HepG2 (cell line): Measurements from ENCODE around the gene SYPL2. TPM values are rescaled to one million over a fixed set of nuclear protein-coding genes. Genes with fewer than 3 reads are reported as not detected.

Source experiments
- ADNP ChIP-seq: sonication (generic); formaldehyde crosslinking; IDR thresholded peaks from 2 replicates; pipeline ENCODE4 v1.4.0; 2020; ENCODE audit warnings: missing genetic modification reagents
- BCL3 ChIP-seq: sonication (generic); formaldehyde crosslinking; IDR thresholded peaks from 2 replicates; pipeline ENCODE4 v1.5.1; 2020; ENCODE audit warnings: mild to moderate bottlenecking, missing genetic modification reagents, moderate library complexity
- BHLHE40 ChIP-seq: IDR thresholded peaks from 2 replicates; pipeline ENCODE4 v1.6.1; 2011; ENCODE audit warnings: low read length, improper control_type of control experiment
- MAF1 ChIP-seq: sonication (generic); formaldehyde crosslinking; IDR thresholded peaks from 2 replicates; pipeline ENCODE4 v1.5.0; 2020; ENCODE audit warnings: missing genetic modification reagents, borderline replicate concordance
- MAZ ChIP-seq, 2 experiments: sonication (generic) in 1 of 2; formaldehyde crosslinking in 1 of 2; IDR thresholded peaks; 2 replicates each; pipeline versions ENCODE4 v1.5.0 to v1.6.1; 2012 to 2020; ENCODE audit warnings: low read depth in 2 of 2, mild to moderate bottlenecking in 2 of 2, borderline replicate concordance in 1 of 2, improper control_type of control experiment in 1 of 2, low read length in 1 of 2, missing genetic modification reagents in 1 of 2, moderate library complexity in 1 of 2
- RNF2 ChIP-seq: fragments of 450-650 bp; conservative IDR thresholded peaks from 2 replicates; pipeline ENCODE4 v1.6.1; 2016; ENCODE audit warnings: low read depth
- SP4 ChIP-seq: sonication (generic); formaldehyde crosslinking; IDR thresholded peaks from 2 replicates; pipeline ENCODE4 v1.8.1; 2023; ENCODE audit warnings: mild to moderate bottlenecking, missing genetic modification reagents
- TFDP1 ChIP-seq: IDR thresholded peaks from 2 replicates; pipeline ENCODE4 v1.6.1; 2016; ENCODE audit warnings: missing compliant biosample characterization, missing genetic modification reagents, borderline replicate concordance
- ZBTB2 ChIP-seq: sonication (generic); formaldehyde crosslinking; IDR thresholded peaks from 2 replicates; pipeline ENCODE4 v1.8.0; 2022; ENCODE audit warnings: low read depth, missing genetic modification reagents
- polyA plus RNA-seq, 8 experiments: library from polyadenylated mRNA; depleted of rRNA in 3 of 8; stranded (reverse) in 7 of 8; unstranded in 1 of 8; fragments of >200 nt; fragmentation: Illumina TruSeq in 4 of 8; extraction: Trizol in 4 of 8; gene quantifications; 2 replicates each; pipeline versions ENCODE4 v1.2.1 to v1.2.3, GENCODE V29; 2011 to 2016; ENCODE audit warnings: low read depth in 4 of 8, missing spikeins in 1 of 8, mixed read lengths in 1 of 8; ENCODE audit not compliant: insufficient read depth in 1 of 8
- total RNA-seq, 5 experiments: library from RNA; depleted of rRNA; stranded (reverse); fragments of >200 nt; fragmentation: Illumina TruSeq; extraction: Trizol; gene quantifications; 2 replicates each; pipeline ENCODE4 v1.2.3, GENCODE V29; 2016; ENCODE audit warnings: low read depth in 1 of 5

The SYPL2 gene
- total and polyA plus RNA-seq, 2 of the 13 experiments (the other 11 are each of a cell fraction or from before 2014, with no cell fraction given), result 0.17 to 0.24 TPM

- TF ChIP-seq ZBTB2 (peak; percentile 56; the same call in 1 of the 2 replicates), BHLHE40 (peak; percentile 78), SP4 (CRISPR knock-in tag) (0 out of 2 replicates have a peak, but pooled peaks have one; percentile 15), ADNP (CRISPR knock-in tag) (no peak), MAZ (IDR thresholded peaks at IDR 0.05; ENCODE audit: borderline replicate concordance, low read depth, low read length) (no peak), MAZ (CRISPR knock-in tag; IDR thresholded peaks at IDR 0.05; ENCODE audit: low read depth) (0 out of 2 replicates have a peak, but pooled peaks have one; percentile 25), BCL3 (CRISPR knock-in tag) (peak; percentile 31; the same call in 1 of the 2 replicates), TFDP1 (CRISPR knock-in tag) (peak; percentile 50; the same call in 1 of the 2 replicates), RNF2 (0 out of 2 replicates have a peak, but pooled peaks have one; percentile 30), MAF1 (no peak)
Measured at GRCh38 chr1:109509176-109510134, 43.1 kb downstream of the SYPL2 start, which contains the start of gene AMIGO1 (continued).
